GM12865 (cell line): Measurements from ENCODE around the gene CDK4.

Experiments used
- DNase-seq: peaks from one replicate; pipeline ENCODE4 v3.0.0; 2010; ENCODE audit warnings: low read depth
- H3K4me3 ChIP-seq: 2 replicates; pipeline ENCODE4 v1.5.1; 2011; ENCODE audit warnings: mild to moderate bottlenecking, low read depth, low read length, control low read depth
- TF ChIP-seq, protein P1 (sequence below): IDR thresholded peaks from 2 replicates; pipeline ENCODE4 v1.5.1; 2011; ENCODE audit warnings: low read length, control low read depth, low read depth, inconsistent platforms; ENCODE audit not compliant: insufficient read depth; ENCODE audit errors: missing control alignments

The CDK4 gene

DNA sequence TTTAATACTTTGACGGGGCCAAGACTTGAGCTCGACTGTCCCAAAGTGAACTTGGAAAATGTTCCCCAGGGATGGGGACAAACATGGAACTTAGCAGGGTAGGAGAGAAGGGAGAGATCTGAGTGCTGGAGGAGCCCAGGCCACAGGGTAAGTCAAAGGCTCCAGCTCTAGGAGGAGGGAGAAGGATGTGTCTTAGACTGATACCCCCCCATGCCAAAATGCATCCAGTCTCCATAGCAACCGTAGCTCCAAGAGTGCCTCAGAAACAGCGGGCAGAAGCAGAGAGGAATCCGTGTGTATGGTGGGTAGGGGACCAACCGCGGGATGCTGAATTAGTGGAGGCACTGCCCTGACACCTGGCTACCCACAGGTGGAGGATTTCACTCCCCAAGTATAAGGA lies 12.7 kb downstream of the CDK4 start:
- no peak overlapping the region for H3K4me3 ChIP-seq
- no peak for DNase-seq
- TF ChIP-seq, protein P1, sequence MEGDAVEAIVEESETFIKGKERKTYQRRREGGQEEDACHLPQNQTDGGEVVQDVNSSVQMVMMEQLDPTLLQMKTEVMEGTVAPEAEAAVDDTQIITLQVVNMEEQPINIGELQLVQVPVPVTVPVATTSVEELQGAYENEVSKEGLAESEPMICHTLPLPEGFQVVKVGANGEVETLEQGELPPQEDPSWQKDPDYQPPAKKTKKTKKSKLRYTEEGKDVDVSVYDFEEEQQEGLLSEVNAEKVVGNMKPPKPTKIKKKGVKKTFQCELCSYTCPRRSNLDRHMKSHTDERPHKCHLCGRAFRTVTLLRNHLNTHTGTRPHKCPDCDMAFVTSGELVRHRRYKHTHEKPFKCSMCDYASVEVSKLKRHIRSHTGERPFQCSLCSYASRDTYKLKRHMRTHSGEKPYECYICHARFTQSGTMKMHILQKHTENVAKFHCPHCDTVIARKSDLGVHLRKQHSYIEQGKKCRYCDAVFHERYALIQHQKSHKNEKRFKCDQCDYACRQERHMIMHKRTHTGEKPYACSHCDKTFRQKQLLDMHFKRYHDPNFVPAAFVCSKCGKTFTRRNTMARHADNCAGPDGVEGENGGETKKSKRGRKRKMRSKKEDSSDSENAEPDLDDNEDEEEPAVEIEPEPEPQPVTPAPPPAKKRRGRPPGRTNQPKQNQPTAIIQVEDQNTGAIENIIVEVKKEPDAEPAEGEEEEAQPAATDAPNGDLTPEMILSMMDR, result no peak

DNA sequence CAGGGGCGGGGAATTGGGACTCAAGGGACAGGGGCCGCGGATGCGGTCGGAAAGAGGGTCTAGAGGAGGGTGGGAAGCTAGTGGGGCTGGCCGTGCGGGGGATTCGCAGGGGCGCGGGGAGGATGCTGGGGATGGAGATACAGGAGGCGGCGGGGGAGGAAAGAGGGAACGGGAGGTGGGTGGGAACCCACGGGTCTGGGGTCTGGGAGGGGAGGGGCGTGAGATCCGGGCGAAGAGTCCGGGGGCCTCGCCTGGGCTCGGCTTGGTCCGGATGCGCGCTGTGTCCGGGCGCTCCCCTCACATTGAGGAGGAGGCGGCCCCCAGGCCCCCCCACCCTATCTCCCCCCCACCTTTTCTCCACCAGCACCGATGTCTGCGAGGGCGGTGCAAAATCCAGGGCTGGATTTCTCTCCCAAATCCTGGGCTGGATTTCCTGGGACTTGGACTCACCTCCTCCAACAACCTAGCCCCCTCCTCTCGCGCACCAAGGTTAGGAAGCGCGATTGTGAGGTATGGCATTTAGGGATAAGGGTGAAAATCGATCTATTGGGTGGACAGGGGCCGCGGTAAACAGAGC lies 13.4 kb downstream of the CDK4 start, which contains the start of gene AGAP2:
Gene AGAP2, minus strand, starts transcription at position 82 of the 577 bp plus-strand sequence. CDS start 496 bp downstream, outside the sequence.
- no peak for DNase-seq
- no peak within 1 kb of the TSS for H3K4me3 ChIP-seq
- TF ChIP-seq, protein P1, result no peak

DNA sequence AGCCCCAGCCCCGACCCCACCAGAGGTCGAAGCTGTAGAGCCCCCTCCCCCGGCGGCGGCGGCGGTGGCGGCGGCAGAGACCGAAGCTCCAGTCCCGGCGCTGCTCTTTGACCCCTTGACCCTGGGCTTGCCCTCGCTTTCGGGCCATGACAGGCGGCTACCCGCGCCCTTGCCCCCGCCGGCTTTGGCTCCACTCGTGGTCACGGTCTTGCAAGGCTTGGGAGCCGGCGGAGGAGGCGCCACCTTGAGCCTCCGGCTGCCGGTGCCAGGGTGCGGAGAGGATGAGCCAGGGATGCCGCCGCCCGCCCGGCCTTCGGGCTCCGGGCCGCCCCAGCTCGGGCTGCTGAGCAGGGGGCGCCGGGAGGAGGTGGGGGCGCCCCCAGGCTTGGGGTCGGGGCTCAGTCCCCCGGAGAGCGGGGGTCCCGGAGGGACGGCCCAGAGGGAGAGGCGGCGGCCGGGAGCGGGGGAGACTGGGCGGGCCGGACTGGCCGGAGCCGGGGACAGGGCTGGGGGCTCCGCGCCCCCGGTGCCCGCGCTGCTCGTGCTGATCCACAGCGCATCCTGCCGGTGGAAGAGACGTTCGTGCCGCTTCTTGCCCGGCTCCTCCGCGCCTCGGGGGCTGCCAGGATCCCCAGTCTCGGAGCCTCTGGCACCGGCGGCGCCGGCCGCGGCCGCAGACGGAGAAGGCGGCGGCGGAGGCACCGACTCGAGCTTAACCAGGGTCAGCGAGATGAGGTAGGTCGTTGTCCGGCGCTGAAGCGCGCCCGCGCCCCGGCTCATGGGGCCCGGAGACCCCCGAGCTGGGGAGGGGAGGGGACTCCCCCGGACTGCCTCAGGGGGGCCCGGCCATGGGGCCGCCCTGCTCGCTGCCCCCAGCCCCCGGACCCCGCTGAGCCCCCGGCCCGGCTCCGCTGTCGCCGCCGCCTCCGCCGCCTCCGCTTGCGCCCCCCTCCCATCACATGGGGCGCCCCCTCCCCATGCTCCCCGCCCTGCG lies 14.3 kb downstream of the CDK4 start:
- TF ChIP-seq, protein P1, result no peak
- no peak overlapping the region for H3K4me3 ChIP-seq
- no peak for DNase-seq

DNA sequence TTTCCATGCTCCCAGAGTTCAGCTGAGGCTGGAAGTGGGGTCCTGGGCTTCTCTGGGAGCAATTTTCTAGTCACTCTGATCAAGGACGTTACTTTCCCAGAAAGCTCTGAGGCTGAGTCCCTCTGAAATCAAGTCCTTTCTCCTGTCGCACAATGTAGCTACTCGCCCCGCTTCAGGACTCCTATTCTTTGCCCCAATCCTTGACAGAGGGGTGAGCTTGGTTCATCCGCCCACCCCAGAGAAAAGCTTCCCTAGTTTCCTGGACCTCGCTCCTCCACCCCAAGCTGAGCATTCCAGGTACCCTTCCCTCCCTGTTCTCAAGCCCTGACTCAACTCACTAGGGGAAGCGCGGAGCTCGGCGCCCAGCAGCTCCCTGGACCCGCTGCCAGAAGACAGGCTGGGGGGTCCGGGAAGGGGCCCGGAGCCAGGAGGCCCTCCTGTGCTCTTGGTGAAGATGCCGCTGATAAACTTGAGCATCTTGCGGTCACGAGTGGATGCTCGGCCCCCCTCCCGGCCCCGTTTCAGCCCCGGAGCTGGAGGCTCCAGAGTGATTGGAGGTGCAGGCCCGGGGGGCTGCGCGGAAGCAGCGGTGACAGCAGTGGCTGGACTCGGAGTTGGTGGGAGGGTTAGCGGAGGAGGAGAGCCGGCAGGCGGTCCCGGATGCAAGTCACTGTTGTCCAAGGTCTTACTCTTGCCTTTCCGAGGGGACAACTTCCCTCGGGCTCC lies 15.2 kb downstream of the CDK4 start:
- TF ChIP-seq, protein P1, result no peak
- no peak for DNase-seq
- no peak overlapping the region for H3K4me3 ChIP-seq

DNA sequence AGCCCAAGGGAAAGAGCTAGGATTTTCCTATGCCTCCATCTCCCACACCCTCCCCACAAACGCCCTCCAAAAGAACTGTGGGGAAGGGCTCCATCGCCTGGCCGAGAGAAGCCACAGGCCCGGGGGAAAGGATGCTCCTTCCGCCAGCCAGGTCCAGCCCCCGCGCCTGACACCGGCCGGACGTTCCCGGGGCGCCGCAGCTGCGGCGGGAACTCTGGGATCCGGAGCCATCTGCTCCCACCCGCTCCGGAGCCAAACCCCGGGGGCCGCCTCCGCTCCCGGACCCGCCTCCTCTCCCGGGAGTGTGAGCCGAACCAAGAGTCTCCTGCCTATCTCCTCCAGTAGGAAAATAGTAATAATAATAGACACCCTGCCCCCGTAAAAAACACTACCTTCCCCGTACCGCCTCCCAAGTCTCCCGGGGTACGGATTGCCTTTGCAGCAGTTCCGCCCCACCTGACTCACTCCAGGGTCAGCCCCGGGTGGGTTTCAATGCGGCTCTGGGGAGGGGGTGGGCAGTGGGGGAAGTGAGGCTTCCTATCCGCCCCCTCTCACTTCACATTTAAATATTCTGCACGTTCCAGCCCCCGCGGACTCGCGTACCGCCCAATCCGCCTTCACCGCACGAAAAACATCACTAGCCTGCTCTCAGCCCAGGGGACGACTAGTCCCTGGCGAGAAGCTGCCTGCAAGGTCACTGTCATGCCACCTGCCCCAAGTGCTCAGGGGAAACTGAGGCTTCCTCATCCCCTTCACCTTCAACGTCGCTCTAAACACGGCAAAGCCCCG lies 16.0 kb downstream of the CDK4 start:
- H3K4me3 ChIP-seq, result no peak overlapping the region
- DNase-seq, result no peak
- TF ChIP-seq, protein P1, result no peak

DNA sequence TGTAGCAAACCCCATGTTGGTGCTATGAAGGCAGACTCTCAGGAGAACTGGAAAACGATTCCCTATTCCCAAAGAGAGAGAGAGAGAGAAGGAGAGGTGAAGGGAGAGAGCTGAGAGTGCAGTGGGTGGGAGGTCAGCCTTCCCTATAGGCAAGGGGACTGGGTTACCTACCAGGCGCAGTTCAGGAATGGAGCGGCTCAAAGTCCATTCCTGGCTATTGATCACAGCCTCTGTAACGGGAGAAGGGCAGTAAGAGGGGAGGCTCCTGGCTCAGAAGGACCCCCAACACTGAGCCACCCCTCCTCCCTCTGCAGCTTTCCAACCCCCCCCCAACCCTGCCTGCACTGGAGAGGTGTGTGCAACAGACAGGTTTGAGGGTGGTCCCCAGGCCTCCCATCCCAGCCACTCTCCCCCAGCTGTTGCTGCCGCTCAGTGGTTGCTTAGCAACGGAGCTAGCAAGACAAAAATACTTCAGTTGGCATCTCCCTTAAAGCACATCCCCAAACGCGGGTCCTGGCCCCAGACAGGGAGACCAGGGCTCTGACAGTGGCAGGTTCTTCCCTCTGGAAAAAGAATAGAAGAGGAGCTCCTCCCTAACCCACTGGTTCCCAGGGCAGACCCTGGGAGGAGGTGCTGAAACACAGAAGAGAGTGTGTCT lies 16.8 kb downstream of the CDK4 start:
- DNase-seq, result no peak
- TF ChIP-seq, protein P1, result no peak
- no peak overlapping the region for H3K4me3 ChIP-seq
